ENCODE measurements around the gene NOS1. TPM values are rescaled to one million over a fixed set of nuclear protein-coding genes. Genes with fewer than 3 reads are reported as not detected.

Gene NOS1
- total RNA-seq, 1 donor from 2014 or later, result not detected

GRCh38 chr12:117165342-117165741 is 196.1 kb downstream of the NOS1 start:
- Mint-ChIP-seq H3K4me3 (ENCODE audit: unreplicated experiment) (no peak overlapping the region), H3K36me3 (ENCODE audit: low read depth) (peaks cover 47% of the 10 kb centered on the region), H3K27ac (ENCODE audit: unreplicated experiment) (no peak overlapping the region), H3K27me3 (ENCODE audit: low read depth) (no peaks in the 10 kb centered on the region), H3K9me3 (ENCODE audit: low read depth) (no peaks in the 10 kb centered on the region), H3K4me1 (ENCODE audit: low read depth) (peaks cover 5% of the 10 kb centered on the region)
- DNase-seq (ENCODE audit: low spot score), result no peak
- TF ChIP-seq CTCF (IDR thresholded peaks at IDR 0.05), result no peak

- DNase-seq (ENCODE audit: low spot score), result no peak
- no peaks in the 10 kb centered on the region for H3K27me3 Mint-ChIP-seq (ENCODE audit: low read depth)
- no peaks in the 10 kb centered on the region for H3K9me3 Mint-ChIP-seq (ENCODE audit: low read depth)
- TF ChIP-seq CTCF (IDR thresholded peaks at IDR 0.05), result no peak
- peaks cover 43% of the 10 kb centered on the region for H3K36me3 Mint-ChIP-seq (ENCODE audit: low read depth)
- H3K4me1 Mint-ChIP-seq (ENCODE audit: low read depth), result peaks cover 5% of the 10 kb centered on the region
- H3K4me3 Mint-ChIP-seq (ENCODE audit: unreplicated experiment), result no peak overlapping the region
- H3K27ac Mint-ChIP-seq (ENCODE audit: unreplicated experiment), result no peak overlapping the region
Measured at GRCh38 chr12:117162633-117163032, 198.8 kb downstream of the NOS1 start.

- H3K4me1 Mint-ChIP-seq (ENCODE audit: low read depth), result peaks cover 5% of the 10 kb centered on the region
Measured at GRCh38 chr12:117162167-117162539, 199.3 kb downstream of the NOS1 start.

GRCh38 chr12:117161460-117162166 is 199.8 kb downstream of the NOS1 start:
- H3K9me3 Mint-ChIP-seq (ENCODE audit: low read depth), result no peaks in the 10 kb centered on the region
- H3K36me3 Mint-ChIP-seq (ENCODE audit: low read depth), result peaks cover 45% of the 10 kb centered on the region
- no peak for DNase-seq (ENCODE audit: low spot score)
- peaks cover 5% of the 10 kb centered on the region for H3K4me1 Mint-ChIP-seq (ENCODE audit: low read depth)
- TF ChIP-seq CTCF (IDR thresholded peaks at IDR 0.05), result no peak
- no peaks in the 10 kb centered on the region for H3K27me3 Mint-ChIP-seq (ENCODE audit: low read depth)
- no peak overlapping the region for H3K27ac Mint-ChIP-seq (ENCODE audit: unreplicated experiment)
- H3K4me3 Mint-ChIP-seq (ENCODE audit: unreplicated experiment), result no peak overlapping the region

More at GRCh38 chr12:117162167-117162539, 199.3 kb downstream of the NOS1 start:
- no peaks in the 10 kb centered on the region for H3K9me3 Mint-ChIP-seq (ENCODE audit: low read depth)
- no peak for DNase-seq (ENCODE audit: low spot score)
- no peak overlapping the region for H3K4me3 Mint-ChIP-seq (ENCODE audit: unreplicated experiment)
- no peak for TF ChIP-seq CTCF (IDR thresholded peaks at IDR 0.05)
- H3K27ac Mint-ChIP-seq (ENCODE audit: unreplicated experiment), result no peak overlapping the region
- peaks cover 47% of the 10 kb centered on the region for H3K36me3 Mint-ChIP-seq (ENCODE audit: low read depth)
- no peaks in the 10 kb centered on the region for H3K27me3 Mint-ChIP-seq (ENCODE audit: low read depth)

- Mint-ChIP-seq H3K9me3 (ENCODE audit: low read depth) (no peaks in the 10 kb centered on the region), H3K27me3 (ENCODE audit: low read depth) (no peaks in the 10 kb centered on the region), H3K4me1 (ENCODE audit: low read depth) (peaks cover 5% of the 10 kb centered on the region), H3K27ac (ENCODE audit: unreplicated experiment) (no peak overlapping the region), H3K4me3 (ENCODE audit: unreplicated experiment) (no peak overlapping the region), H3K36me3 (ENCODE audit: low read depth) (peaks cover 40% of the 10 kb centered on the region)
- no peak for DNase-seq (ENCODE audit: low spot score)
- TF ChIP-seq CTCF (IDR thresholded peaks at IDR 0.05), result no peak
Measured at GRCh38 chr12:117159674-117160073, 201.8 kb downstream of the NOS1 start.
